LHCN-M2 (cell line): Measurements from ENCODE around the gene LYPLA2. TPM values are rescaled to one million over a fixed set of nuclear protein-coding genes. Genes with fewer than 3 reads are reported as not detected.
A peak's percentile ranks its signal among the peaks of the same experiment; 100 is the strongest.
"Not testable (repeated sequence)": the region's sequence is repeated elsewhere in the genome, so short reads cannot be mapped to it uniquely, and the experiment has no call there.

Experiments used
- DNase-seq: peaks from one replicate; pipeline ENCODE4 v3.0.0-alpha.2; 2012; ENCODE audit warnings: low read depth
- total RNA-seq: library from RNA; depleted of rRNA; stranded (reverse); fragments of >200 nt; gene quantifications from 2 replicates; pipeline ENCODE4 v1.2.3, GENCODE V29; 2014; rRNA removed

The LYPLA2 gene
- total RNA-seq, 1 experiment from 2014 or later = 85.0 TPM

- DNase-seq = no peak
Measured at GRCh38 chr1:23825762-23826522, 35.0 kb downstream of the LYPLA2 start.

GRCh38 chr1:23826590-23826989, 35.6 kb downstream of the LYPLA2 start:
- DNase-seq = not testable (repeated sequence)

- DNase-seq = no peak
Measured at GRCh38 chr1:23827717-23828116, 36.8 kb downstream of the LYPLA2 start.

- DNase-seq = not testable (repeated sequence)
Measured at GRCh38 chr1:23834156-23834555, 43.2 kb downstream of the LYPLA2 start.

DNA sequence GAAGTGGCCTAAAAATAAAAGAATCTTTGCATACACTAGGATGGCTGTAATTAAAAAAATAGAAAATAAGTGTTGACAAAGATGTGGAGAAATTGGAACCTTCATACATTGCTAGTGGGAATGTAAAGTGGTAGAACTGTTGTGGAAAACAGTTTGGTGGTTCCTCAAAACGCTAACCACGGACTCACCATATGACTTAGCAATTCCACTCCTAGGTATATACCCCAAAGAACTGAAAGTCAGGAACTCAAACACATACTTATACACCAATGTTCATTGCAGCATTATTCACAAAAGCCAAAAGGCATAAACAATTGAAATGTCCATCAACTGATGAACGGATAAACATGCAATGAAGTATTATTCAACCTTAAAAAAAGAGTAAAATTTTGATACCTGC, 45.1 kb downstream of the LYPLA2 start:
- no peak for DNase-seq

DNA sequence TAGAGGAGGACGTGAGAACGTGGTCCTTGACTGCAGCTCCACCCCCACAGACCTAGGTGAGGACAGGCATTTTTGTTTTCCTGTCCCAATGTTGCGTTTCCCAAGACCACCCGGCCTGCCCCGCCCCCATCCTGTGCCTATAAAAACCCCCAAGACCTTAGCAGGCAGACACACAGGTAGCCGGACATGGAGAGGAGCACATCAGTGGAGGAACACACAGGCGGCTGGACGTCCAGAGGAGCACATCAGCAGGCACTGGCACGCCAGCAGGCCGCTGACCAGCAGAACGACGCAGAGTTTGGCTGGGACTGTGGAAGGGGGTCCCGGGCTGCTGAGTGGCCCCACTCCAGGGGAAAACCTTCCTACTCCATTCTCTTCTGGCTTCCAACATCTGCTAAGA, 47.0 kb downstream of the LYPLA2 start:
- DNase-seq = no peak

DNA sequence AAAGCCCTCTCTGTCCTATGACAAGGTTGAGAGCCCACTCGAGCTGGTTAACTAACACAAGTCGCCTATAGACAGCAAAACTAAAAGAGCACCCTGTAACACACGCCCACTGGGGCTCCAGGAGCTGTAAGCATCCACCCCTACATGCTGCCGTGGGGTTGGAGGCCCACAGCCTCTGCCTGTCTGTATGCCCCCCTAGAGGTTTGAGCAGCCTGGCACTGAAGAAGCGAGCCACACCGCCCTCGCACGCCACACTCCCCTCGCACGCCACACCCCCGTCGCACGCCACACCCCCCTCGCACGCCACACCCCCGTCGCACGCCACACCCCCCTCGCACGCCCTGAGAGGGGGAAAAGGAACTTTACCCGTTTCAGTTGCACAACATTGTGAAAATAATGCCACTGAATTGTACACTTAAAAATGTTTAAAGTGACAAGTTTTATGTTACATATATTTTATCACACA, 47.5 kb downstream of the LYPLA2 start:
- DNase-seq = peak; percentile 45

- no peak for DNase-seq
Measured at GRCh38 chr1:23843644-23844043, 52.7 kb downstream of the LYPLA2 start.

Other genes with a start within 250 kb of the LYPLA2 start
- gene ID3, start 231.6 kb upstream of the LYPLA2 start, total RNA-seq = 335 and 553 TPM in 2 replicates
- gene RPL11, start 99.3 kb upstream of the LYPLA2 start, total RNA-seq = 700 and 757 TPM in 2 replicates
- gene ELOA, start 47.7 kb upstream of the LYPLA2 start, total RNA-seq = 54.2 and 57.1 TPM in 2 replicates
- 52.5 and 84.5 TPM in 2 replicates for gene PITHD1, start 12.7 kb upstream of the LYPLA2 start, total RNA-seq
- gene GALE, start 9.6 kb downstream of the LYPLA2 start, total RNA-seq = 65.3 and 67.6 TPM in 2 replicates
- gene HMGCL, start 34.3 kb downstream of the LYPLA2 start, total RNA-seq = 34.1 and 40.2 TPM in 2 replicates
- gene FUCA1, start 77.1 kb downstream of the LYPLA2 start, total RNA-seq = 17.7 and 20.6 TPM in 2 replicates
- under 0.01 TPM in 1 of 2 replicates, not detected in the other for gene CNR2, start 122.2 kb downstream of the LYPLA2 start, total RNA-seq
- gene PNRC2, start 168.7 kb downstream of the LYPLA2 start, total RNA-seq = 71.4 and 88.2 TPM in 2 replicates
- 116 and 125 TPM in 2 replicates for gene SRSF10, start 189.2 kb downstream of the LYPLA2 start, total RNA-seq